ENCODE measurements around the gene EPM2A.

DNA sequence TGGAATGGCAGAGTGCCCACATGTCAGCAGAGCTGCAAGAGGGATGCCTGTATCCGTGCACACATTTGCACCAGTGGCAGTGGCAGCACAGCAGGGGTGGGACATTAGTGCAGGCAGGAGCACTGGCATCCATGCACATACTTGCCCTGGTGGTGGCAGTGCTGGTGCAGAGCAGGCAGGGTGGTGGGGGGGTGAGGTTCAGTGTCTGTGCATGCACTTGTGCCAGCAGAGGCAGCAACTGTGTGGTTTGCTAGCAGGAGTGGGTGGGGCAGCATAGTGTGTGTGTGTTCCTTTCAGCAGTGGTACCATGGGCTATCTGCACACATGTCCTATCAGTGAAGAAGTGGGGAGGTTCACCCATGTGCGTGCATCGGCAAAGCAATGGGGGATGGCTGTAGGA is 151.6 kb downstream of the EPM2A start:
- TF ChIP-seq, protein P1, sequence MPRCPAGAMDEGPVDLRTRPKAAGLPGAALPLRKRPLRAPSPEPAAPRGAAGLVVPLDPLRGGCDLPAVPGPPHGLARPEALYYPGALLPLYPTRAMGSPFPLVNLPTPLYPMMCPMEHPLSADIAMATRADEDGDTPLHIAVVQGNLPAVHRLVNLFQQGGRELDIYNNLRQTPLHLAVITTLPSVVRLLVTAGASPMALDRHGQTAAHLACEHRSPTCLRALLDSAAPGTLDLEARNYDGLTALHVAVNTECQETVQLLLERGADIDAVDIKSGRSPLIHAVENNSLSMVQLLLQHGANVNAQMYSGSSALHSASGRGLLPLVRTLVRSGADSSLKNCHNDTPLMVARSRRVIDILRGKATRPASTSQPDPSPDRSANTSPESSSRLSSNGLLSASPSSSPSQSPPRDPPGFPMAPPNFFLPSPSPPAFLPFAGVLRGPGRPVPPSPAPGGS (IDR thresholded peaks at IDR 0.05) = no peak
- TF ChIP-seq, protein P2, sequence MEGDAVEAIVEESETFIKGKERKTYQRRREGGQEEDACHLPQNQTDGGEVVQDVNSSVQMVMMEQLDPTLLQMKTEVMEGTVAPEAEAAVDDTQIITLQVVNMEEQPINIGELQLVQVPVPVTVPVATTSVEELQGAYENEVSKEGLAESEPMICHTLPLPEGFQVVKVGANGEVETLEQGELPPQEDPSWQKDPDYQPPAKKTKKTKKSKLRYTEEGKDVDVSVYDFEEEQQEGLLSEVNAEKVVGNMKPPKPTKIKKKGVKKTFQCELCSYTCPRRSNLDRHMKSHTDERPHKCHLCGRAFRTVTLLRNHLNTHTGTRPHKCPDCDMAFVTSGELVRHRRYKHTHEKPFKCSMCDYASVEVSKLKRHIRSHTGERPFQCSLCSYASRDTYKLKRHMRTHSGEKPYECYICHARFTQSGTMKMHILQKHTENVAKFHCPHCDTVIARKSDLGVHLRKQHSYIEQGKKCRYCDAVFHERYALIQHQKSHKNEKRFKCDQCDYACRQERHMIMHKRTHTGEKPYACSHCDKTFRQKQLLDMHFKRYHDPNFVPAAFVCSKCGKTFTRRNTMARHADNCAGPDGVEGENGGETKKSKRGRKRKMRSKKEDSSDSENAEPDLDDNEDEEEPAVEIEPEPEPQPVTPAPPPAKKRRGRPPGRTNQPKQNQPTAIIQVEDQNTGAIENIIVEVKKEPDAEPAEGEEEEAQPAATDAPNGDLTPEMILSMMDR (IDR thresholded peaks at IDR 0.05) = no peak
- TF ChIP-seq RFX5 (IDR thresholded peaks at IDR 0.05) (no peak), EP300 (IDR thresholded peaks at IDR 0.05) (no peak), POLR2A (IDR thresholded peaks at IDR 0.05; ENCODE audit: low read length) (no peak; the same call in 1 of the 2 replicates), ESRRA (IDR thresholded peaks at IDR 0.05; ENCODE audit: borderline replicate concordance, low read length) (no peak), CHD4 (IDR thresholded peaks at IDR 0.05; ENCODE audit: borderline replicate concordance) (no peak), TP53 (CRISPR knock-in tag; IDR thresholded peaks at IDR 0.05) (no peak), FOSL2 (IDR thresholded peaks at IDR 0.05) (no peak), FOSL2 (CRISPR knock-in tag; IDR thresholded peaks at IDR 0.05) (no peak), CEBPB (IDR thresholded peaks at IDR 0.05) (no peak), RARB (CRISPR knock-in tag; IDR thresholded peaks at IDR 0.05) (no peak), SMC3 (IDR thresholded peaks at IDR 0.05) (no peak)
- TF ChIP-seq, protein P3, sequence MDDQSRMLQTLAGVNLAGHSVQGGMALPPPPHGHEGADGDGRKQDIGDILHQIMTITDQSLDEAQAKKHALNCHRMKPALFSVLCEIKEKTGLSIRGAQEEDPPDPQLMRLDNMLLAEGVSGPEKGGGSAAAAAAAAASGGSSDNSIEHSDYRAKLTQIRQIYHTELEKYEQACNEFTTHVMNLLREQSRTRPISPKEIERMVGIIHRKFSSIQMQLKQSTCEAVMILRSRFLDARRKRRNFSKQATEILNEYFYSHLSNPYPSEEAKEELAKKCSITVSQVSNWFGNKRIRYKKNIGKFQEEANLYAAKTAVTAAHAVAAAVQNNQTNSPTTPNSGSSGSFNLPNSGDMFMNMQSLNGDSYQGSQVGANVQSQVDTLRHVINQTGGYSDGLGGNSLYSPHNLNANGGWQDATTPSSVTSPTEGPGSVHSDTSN (IDR thresholded peaks at IDR 0.05) = no peak
- TF ChIP-seq, protein P4, sequence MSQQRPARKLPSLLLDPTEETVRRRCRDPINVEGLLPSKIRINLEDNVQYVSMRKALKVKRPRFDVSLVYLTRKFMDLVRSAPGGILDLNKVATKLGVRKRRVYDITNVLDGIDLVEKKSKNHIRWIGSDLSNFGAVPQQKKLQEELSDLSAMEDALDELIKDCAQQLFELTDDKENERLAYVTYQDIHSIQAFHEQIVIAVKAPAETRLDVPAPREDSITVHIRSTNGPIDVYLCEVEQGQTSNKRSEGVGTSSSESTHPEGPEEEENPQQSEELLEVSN (IDR thresholded peaks at IDR 0.05; ENCODE audit: borderline replicate concordance, low read depth) = no peak

Measured in A549 (cell line).